Activated CD8-positive, alpha-beta T cell treated with anti-CD3 and anti-CD28 coated beads for 36 hours (primary cell): ENCODE results near the gene GDPD5. TPM values are rescaled to one million over a fixed set of nuclear protein-coding genes. Genes with fewer than 3 reads are reported as not detected.

ENCODE experiments used
- ATAC-seq: fragments of 200-7000 bp; cut with Tn5 transposase; one replicate; pipeline ENCODE4 v1.10.0; 2021; ENCODE audit warnings: mild to moderate bottlenecking, moderate library complexity
- CTCF ChIA-PET: fragments of 350-600 bp; sonication (Branson Sonifier 250); formaldehyde crosslinking; loops from one replicate; lab custom pipeline; 2021; ENCODE audit warnings: antibody characterized with exemption; lab: Charles Lee
- POLR2A ChIA-PET: fragments of 350-600 bp; sonication (Branson Sonifier 250); formaldehyde crosslinking; loops from one replicate; lab custom pipeline; 2021; ENCODE audit warnings: antibody characterized with exemption; lab: Charles Lee
- DNase-seq: peaks from one replicate; pipeline ENCODE4 v3.0.0-alpha.2; 2020
- H3K27ac Mint-ChIP-seq: one replicate; pipeline ENCODE4 v1.8.0; 2021; ENCODE audit warnings: mild to moderate bottlenecking, mixed read lengths
- H3K27me3 Mint-ChIP-seq: one replicate; pipeline ENCODE4 v1.8.0; 2021; ENCODE audit warnings: mixed read lengths
- H3K36me3 Mint-ChIP-seq: one replicate; pipeline ENCODE4 v1.8.0; 2021; ENCODE audit warnings: low read depth, mixed read lengths
- H3K4me1 Mint-ChIP-seq: one replicate; pipeline ENCODE4 v1.8.0; 2021; ENCODE audit warnings: low read depth, mixed read lengths
- H3K4me3 Mint-ChIP-seq: one replicate; pipeline ENCODE4 v1.8.0; 2021; ENCODE audit warnings: mild to moderate bottlenecking, moderate library complexity, mixed read lengths
- H3K9me3 Mint-ChIP-seq: one replicate; pipeline ENCODE4 v1.8.0; 2021; ENCODE audit warnings: mixed read lengths
- intact Hi-C: fragments of 100-400 bp; cut with micrococcal nuclease; formaldehyde crosslinking; loops from one replicate; pipeline ENCODE4 v1.10.0; 2022
- total RNA-seq, 2 experiments: library from RNA; stranded (reverse); gene quantifications; one replicate each; pipeline ENCODE4 v1.2.3, GENCODE V29; 2021
- TF ChIP-seq, protein P1 (sequence below): fragments of 200-600 bp; IDR thresholded peaks from one replicate; pipeline ENCODE4 v1.8.0; 2022; ENCODE audit warnings: antibody characterized with exemption, mild to moderate bottlenecking

GDPD5 gene
- total RNA-seq, 2 experiments from 2014 or later: 7.8 to 11.0 TPM

DNA sequence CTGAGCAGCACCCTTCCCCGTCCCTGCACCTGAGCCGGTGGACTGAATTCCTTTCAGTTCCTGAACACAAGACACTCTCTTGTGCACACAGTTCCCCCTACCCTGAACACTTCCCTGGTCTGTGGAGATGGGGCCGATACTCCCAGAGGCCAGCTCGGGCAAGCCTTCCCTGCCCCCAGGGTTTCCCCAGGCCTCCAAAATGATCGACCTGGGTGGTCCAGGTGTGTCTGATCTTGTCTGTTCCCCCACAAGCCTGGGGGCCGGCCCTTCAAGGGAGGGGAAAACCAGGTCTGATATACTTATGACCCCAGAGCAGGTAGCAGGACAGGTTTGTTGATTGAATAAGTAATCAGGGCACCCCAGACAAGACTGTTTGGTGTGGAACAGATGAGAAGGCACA, 52.1 kb downstream of the GDPD5 start:
- TF ChIP-seq, protein P1, sequence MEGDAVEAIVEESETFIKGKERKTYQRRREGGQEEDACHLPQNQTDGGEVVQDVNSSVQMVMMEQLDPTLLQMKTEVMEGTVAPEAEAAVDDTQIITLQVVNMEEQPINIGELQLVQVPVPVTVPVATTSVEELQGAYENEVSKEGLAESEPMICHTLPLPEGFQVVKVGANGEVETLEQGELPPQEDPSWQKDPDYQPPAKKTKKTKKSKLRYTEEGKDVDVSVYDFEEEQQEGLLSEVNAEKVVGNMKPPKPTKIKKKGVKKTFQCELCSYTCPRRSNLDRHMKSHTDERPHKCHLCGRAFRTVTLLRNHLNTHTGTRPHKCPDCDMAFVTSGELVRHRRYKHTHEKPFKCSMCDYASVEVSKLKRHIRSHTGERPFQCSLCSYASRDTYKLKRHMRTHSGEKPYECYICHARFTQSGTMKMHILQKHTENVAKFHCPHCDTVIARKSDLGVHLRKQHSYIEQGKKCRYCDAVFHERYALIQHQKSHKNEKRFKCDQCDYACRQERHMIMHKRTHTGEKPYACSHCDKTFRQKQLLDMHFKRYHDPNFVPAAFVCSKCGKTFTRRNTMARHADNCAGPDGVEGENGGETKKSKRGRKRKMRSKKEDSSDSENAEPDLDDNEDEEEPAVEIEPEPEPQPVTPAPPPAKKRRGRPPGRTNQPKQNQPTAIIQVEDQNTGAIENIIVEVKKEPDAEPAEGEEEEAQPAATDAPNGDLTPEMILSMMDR: no peak
- CTCF ChIA-PET: no interaction called here
- intact Hi-C loops: no loop called here
- H3K4me3 Mint-ChIP-seq: no peak overlapping the region
- DNase-seq (no peak), ATAC-seq (no peak)
- no peak overlapping the region for H3K27ac Mint-ChIP-seq
- no peaks in the 10 kb centered on the region for H3K27me3 Mint-ChIP-seq
- H3K9me3 Mint-ChIP-seq: no peaks in the 10 kb centered on the region
- no peaks in the 10 kb centered on the region for H3K36me3 Mint-ChIP-seq
- POLR2A ChIA-PET: no interaction called here
- H3K4me1 Mint-ChIP-seq: peaks cover 17% of the 10 kb centered on the region

DNA sequence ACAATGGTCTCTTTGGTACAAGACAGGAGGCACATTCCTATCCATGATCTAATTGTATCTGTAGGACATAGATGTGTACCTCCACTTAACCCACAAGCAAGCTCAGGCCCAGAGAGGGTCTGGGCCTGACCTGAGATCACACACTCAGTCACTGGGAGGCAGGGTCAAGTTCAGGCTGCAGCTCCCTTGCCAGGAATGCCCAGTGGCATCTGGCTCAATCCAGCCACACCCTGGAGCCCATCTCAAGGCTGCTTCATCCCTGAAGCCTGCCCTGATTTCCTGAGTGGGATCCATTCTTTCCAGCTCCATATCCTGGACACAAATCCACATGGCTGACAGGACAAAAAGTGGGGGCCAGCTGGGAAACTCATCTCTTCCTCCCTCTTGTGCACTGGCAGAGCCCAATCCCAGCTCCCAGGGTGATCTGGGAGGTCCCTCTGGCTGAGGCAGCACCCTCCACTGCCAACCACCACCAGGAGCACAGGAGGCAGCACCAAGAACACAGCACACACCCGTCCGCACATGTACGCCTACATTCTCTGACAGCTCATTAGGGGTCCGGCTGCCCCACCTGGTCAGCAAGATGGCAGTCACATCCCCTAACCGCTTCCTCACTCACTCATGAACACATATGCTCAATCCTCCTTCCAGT, 53.5 kb downstream of the GDPD5 start:
- TF ChIP-seq, protein P1: no peak
- ChIA-PET POLR2A (no interaction called here), CTCF (interaction anchor here (1.2 to 2.6 kb wide), 2 partner anchors 21 to 173 kb away, joined by 4 to 9 read pairs; no protein-coding TSS in a partner anchor)
- DNase-seq: no peak
- no peak for ATAC-seq
- H3K9me3 Mint-ChIP-seq: no peaks in the 10 kb centered on the region
- H3K27me3 Mint-ChIP-seq: no peaks in the 10 kb centered on the region
- no peak overlapping the region for H3K4me3 Mint-ChIP-seq
- H3K4me1 Mint-ChIP-seq: peaks cover 17% of the 10 kb centered on the region
- no peaks in the 10 kb centered on the region for H3K36me3 Mint-ChIP-seq
- intact Hi-C loops: no loop called here
- no peak overlapping the region for H3K27ac Mint-ChIP-seq

DNA sequence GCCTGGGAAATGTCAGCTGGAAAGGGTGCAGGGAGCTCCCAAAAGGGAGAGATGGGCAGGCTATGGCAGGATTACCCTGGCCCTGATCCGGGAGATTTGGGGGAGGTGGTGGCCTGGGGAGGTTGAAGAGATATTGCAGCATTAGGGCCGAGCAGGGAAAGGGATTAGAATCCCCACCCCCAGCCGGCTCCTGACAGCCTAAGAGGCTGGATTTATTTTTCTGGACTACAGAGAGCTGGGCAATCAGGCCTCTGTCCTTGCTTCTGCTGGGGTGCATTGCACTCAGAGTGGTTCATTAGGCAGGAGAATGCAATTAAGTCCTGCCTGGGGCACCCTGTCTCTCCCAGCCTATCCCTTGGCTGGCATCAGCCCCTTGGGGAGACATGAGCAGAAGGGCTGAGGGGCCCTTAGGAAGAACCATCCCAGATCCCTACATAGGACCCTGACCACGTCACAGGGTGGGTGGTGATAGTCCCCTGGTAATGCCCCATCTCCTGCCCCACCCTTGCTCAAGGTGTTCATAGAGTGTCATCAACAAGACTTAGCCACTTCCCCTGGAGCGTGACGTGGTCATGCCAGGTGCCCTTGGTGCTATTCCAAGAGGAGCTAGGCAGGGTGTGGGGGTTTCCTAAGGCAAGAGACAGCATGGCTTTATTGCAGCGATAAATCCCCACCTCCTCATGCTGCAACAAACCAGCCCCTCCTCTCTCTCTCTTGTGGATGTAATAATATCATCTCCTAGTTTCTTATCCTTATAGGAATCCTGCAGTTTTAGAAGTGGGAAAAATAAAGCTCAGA, 54.4 kb downstream of the GDPD5 start:
- Mint-ChIP-seq H3K4me3 (no peak overlapping the region), H3K27me3 (no peaks in the 10 kb centered on the region)
- CTCF ChIA-PET: interaction anchor here (1.2 to 2.6 kb wide), 2 partner anchors 20 to 174 kb away, joined by 4 to 9 read pairs; no protein-coding TSS in a partner anchor

GRCh38 chr11:75470476-75471080, 55.2 kb downstream of the GDPD5 start:
- ATAC-seq: no peak
- Mint-ChIP-seq H3K36me3 (no peaks in the 10 kb centered on the region), H3K9me3 (no peaks in the 10 kb centered on the region), H3K4me3 (no peak overlapping the region), H3K4me1 (peaks cover 10% of the 10 kb centered on the region), H3K27ac (no peak overlapping the region), H3K27me3 (no peaks in the 10 kb centered on the region)
- TF ChIP-seq, protein P1: no peak
- intact Hi-C loops: no loop called here
- POLR2A ChIA-PET: no interaction called here
- DNase-seq: no peak
- CTCF ChIA-PET: interaction anchor here (1.1 to 2.6 kb wide), 3 partner anchors 19 to 86 kb away, joined by 3 to 9 read pairs (median 4); no protein-coding TSS in a partner anchor

More for the DNA sequence above, 54.4 kb downstream of the GDPD5 start:
- ATAC-seq (no peak), DNase-seq (no peak)
- no peaks in the 10 kb centered on the region for H3K36me3 Mint-ChIP-seq
- POLR2A ChIA-PET: no interaction called here
- intact Hi-C loops: no loop called here
- H3K27ac Mint-ChIP-seq: no peak overlapping the region
- peaks cover 17% of the 10 kb centered on the region for H3K4me1 Mint-ChIP-seq
- H3K9me3 Mint-ChIP-seq: no peaks in the 10 kb centered on the region
- TF ChIP-seq, protein P1: no peak
